Adrenal gland (tissue), 5 donors: Measurements from ENCODE around the gene TRAPPC8.

Experiments
- POLR2A ChIP-seq, 2 donors: fragments of 450-650 bp; IDR thresholded peaks; one replicate each; pipeline ENCODE4 v1.6.1; 2017; ENCODE audit warnings: antibody characterized with exemption in 2 of 2, mild to moderate bottlenecking in 2 of 2, moderate library complexity in 1 of 2
- TF ChIP-seq, protein P1 (sequence below), 6 experiments: fragments of 450-650 bp in 4 of 6; fragments of 200-600 bp in 2 of 6; sonication (generic) in 1 of 6; IDR thresholded peaks; 1 replicate in 5 of 6; 2 replicates in 1 of 6; pipeline versions ENCODE4 v1.5.1 to v1.8.0; 2016 to 2021; ENCODE audit warnings: antibody characterized with exemption in 6 of 6, mild to moderate bottlenecking in 2 of 6, moderate library complexity in 1 of 6
- donor health status: DM: no; HTN: no; CAD: no.

DNA sequence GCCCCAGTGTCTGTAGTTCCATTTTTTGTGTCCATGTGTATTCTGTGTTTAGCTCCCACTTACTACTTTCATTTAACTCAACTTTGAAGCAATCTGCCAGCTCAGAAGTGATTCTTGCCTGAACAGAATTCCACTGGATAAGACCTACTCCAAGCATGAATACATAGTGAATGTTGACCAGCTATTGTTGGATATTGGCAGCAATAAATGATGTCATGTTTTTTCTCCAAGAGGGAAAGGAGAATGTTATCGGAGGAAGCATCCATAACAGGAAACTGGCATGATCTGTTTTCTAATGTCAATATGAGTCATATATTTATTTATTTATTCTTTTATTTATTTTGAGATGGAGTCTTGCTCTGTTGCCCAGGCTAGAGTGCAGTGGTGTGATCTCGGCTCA, 36.8 kb upstream of the TRAPPC8 start:
- TF ChIP-seq, protein P1, sequence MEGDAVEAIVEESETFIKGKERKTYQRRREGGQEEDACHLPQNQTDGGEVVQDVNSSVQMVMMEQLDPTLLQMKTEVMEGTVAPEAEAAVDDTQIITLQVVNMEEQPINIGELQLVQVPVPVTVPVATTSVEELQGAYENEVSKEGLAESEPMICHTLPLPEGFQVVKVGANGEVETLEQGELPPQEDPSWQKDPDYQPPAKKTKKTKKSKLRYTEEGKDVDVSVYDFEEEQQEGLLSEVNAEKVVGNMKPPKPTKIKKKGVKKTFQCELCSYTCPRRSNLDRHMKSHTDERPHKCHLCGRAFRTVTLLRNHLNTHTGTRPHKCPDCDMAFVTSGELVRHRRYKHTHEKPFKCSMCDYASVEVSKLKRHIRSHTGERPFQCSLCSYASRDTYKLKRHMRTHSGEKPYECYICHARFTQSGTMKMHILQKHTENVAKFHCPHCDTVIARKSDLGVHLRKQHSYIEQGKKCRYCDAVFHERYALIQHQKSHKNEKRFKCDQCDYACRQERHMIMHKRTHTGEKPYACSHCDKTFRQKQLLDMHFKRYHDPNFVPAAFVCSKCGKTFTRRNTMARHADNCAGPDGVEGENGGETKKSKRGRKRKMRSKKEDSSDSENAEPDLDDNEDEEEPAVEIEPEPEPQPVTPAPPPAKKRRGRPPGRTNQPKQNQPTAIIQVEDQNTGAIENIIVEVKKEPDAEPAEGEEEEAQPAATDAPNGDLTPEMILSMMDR (IDR thresholded peaks at IDR 0.05) = no peak
- no peak for TF ChIP-seq POLR2A (IDR thresholded peaks at IDR 0.05)
